ENCODE measurements around the gene EVA1C. TPM values are rescaled to one million over a fixed set of nuclear protein-coding genes. Genes with fewer than 3 reads are reported as not detected.

Gene EVA1C
- total and polyA plus RNA-seq, 2 donors (not counting 1 experiment from before 2014, with no cell fraction given) = 0.84 to 1.6 TPM

DNA sequence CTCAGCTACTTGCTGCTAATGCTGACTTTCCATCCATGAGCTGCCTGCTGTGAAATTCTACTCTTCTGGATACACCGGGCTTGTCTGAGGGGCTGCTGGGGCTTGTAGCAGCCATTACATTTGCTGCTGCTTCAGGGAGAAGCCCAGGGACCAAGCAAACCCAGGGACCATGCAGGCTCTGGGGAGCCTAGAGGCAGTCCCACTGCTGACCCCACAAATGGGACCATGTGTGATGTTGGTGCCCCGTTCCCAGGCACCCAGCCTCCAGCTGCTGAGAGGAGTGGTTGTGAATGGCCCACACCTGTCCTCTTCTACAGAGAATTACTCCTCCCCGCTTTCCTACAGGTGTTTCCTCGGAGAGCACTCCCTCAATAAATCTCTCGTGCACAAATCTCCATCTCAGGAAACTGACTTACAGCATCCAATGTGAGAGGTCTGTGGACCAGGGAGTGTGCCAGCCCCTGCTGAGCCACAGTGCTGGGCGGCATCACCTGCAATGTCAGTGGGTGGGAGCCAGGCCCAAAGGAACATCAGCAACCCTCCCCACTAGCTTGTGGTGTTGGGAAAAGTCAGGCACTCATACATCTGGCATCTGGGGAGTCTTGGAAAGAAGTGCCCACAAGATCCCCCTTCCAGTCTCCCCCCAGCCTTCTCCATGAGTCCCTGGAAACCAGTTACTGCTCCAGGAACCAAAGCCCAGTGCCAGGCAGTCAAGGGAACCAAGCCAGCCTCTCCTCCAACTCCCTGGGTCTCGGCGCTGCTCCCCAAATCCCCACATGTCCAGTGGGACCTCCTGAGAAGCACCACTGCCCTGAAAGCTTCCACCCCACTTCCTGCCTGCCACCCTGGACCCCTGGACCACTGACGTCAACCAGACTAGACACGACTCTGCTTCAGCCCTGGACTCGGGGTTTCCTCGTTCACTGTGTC is 107.7 kb downstream of the EVA1C start:
- intact Hi-C loops (cut with micrococcal nuclease) = no loop called here
- Mint-ChIP-seq H3K27ac (no peak overlapping the region), H3K9me3 (ENCODE audit: insufficient read depth) (peaks cover 2% of the 10 kb centered on the region), H3K4me1 (no peaks in the 10 kb centered on the region), H3K27me3 (peaks cover 2% of the 10 kb centered on the region), H3K4me3 (no peak overlapping the region)
- 91% methylated on average over 8 of the region's 12 CpGs for WGBS (ENCODE audit: insufficient coverage)
- Histone ChIP-seq H3K9ac (ENCODE audit: low read length) (no peak overlapping the region), H2AFZ (ENCODE audit: insufficient read depth, low read depth, low read length, poor library complexity, severe bottlenecking) (no peak overlapping the region), H3K9me3 (ENCODE audit: control extremely low read depth in 1 of 3, control insufficient read depth in 2 of 3, insufficient read depth in 1 of 3, low read length in 2 of 3) (peaks cover 0 to 25% (median 0%) of the 10 kb centered on the region in 3 donors), H3K4me3 (ENCODE audit: control extremely low read depth in 1 of 5, extremely low read depth in 1 of 5, insufficient read depth in 1 of 5, low read depth in 2 of 5, low read length in 4 of 5) (no peak overlapping the region), H3K4me1 (ENCODE audit: control insufficient read depth in 2 of 2, insufficient read depth in 2 of 2, low read length in 2 of 2) (no peaks in the 10 kb centered on the region), H3K36me3 (replicated peaks in 1 of 2; ENCODE audit: control extremely low read depth in 1 of 2, control insufficient read depth in 1 of 2, extremely low read depth in 1 of 2, insufficient read depth in 2 of 2, low read length in 1 of 2) (no peaks in the 10 kb centered on the region), H3K27me3 (replicated peaks in 1 of 4; ENCODE audit: control extremely low read depth in 1 of 4, control insufficient read depth in 3 of 4, insufficient read depth in 4 of 4, low read length in 3 of 4) (peaks cover 0 to 2% (median 0%) of the 10 kb centered on the region in 4 experiments), H3K27ac (ENCODE audit: low read length in 2 of 2) (no peak overlapping the region), H3K4me2 (replicated peaks; ENCODE audit: low read depth, low read length, poor library complexity, severe bottlenecking) (no peak overlapping the region), H3K79me2 (ENCODE audit: control insufficient read depth, insufficient read depth, low read length) (no peaks in the 10 kb centered on the region), H4K20me1 (ENCODE audit: control insufficient read depth, insufficient read depth, low read length, poor library complexity, severe bottlenecking) (no peaks in the 10 kb centered on the region)
- DNase-seq (no peak), ATAC-seq (ENCODE audit: low read depth) (no peak)
- CTCF ChIA-PET = no interaction called here
- POLR2A ChIA-PET = no interaction called here
- TF ChIP-seq, protein P1, sequence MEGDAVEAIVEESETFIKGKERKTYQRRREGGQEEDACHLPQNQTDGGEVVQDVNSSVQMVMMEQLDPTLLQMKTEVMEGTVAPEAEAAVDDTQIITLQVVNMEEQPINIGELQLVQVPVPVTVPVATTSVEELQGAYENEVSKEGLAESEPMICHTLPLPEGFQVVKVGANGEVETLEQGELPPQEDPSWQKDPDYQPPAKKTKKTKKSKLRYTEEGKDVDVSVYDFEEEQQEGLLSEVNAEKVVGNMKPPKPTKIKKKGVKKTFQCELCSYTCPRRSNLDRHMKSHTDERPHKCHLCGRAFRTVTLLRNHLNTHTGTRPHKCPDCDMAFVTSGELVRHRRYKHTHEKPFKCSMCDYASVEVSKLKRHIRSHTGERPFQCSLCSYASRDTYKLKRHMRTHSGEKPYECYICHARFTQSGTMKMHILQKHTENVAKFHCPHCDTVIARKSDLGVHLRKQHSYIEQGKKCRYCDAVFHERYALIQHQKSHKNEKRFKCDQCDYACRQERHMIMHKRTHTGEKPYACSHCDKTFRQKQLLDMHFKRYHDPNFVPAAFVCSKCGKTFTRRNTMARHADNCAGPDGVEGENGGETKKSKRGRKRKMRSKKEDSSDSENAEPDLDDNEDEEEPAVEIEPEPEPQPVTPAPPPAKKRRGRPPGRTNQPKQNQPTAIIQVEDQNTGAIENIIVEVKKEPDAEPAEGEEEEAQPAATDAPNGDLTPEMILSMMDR (IDR thresholded peaks at IDR 0.05) = no peak
- no peak for TF ChIP-seq EZH2 (IDR thresholded peaks at IDR 0.05; ENCODE audit: borderline replicate concordance, insufficient read depth, low read depth, low read length, poor library complexity, severe bottlenecking)
